DOHH2 (cell line): ENCODE measurements around the gene UTY.

Experiments used
- CTCF ChIP-seq: fragments of 200-600 bp; sonication (generic); IDR thresholded peaks from one replicate; pipeline ENCODE4 v1.5.1; 2014; ENCODE audit warnings: antibody characterized with exemption, mild to moderate bottlenecking, low read depth, low read length; ENCODE audit not compliant: poor library complexity, severe bottlenecking
- EZH2phosphoT487 ChIP-seq: fragments of 200-600 bp; sonication (generic); IDR thresholded peaks from 2 replicates; pipeline ENCODE4 v1.6.1; 2017; ENCODE audit warnings: borderline replicate concordance, mild to moderate bottlenecking, antibody characterized with exemption, low read length, moderate library complexity, mixed read lengths

- TF ChIP-seq CTCF (no peak), EZH2phosphoT487 (no peak)
Measured at GRCh38 chrY:13210961-13211646, 268.7 kb downstream of the UTY start.
